ENCODE data around the gene DYNC2H1.

Gene DYNC2H1

GRCh38 chr11:103529181-103529684 lies 420.0 kb downstream of the DYNC2H1 start:
- TF ChIP-seq NFIC (IDR thresholded peaks at IDR 0.05) (no peak), TAF1 (IDR thresholded peaks at IDR 0.05; ENCODE audit: low read depth) (no peak), FOXM1 (IDR thresholded peaks at IDR 0.05; ENCODE audit: borderline replicate concordance, low read depth) (no peak), MAX (IDR thresholded peaks at IDR 0.05) (no peak), ZBTB7A (IDR thresholded peaks at IDR 0.05; ENCODE audit: low read depth) (no peak), RAD21 (IDR thresholded peaks at IDR 0.05; ENCODE audit: low read depth) (no peak), EP300 (IDR thresholded peaks at IDR 0.05; ENCODE audit: borderline replicate concordance) (no peak), USF1 (IDR thresholded peaks at IDR 0.05) (no peak), REST (IDR thresholded peaks at IDR 0.05; ENCODE audit: low read depth) (no peak), CEBPB (IDR thresholded peaks at IDR 0.05) (no peak), YY1 (IDR thresholded peaks at IDR 0.05; ENCODE audit: low read depth) (no peak), CREB1 (IDR thresholded peaks at IDR 0.05; ENCODE audit: low read depth) (no peak), EGR1 (IDR thresholded peaks at IDR 0.05) (no peak), TCF12 (IDR thresholded peaks at IDR 0.05; ENCODE audit: low read depth) (no peak), TEAD4 (IDR thresholded peaks at IDR 0.05) (no peak)

Measured in Ishikawa (cell line).